ENCODE measurements around the gene TRAK1.

Gene TRAK1

DNA sequence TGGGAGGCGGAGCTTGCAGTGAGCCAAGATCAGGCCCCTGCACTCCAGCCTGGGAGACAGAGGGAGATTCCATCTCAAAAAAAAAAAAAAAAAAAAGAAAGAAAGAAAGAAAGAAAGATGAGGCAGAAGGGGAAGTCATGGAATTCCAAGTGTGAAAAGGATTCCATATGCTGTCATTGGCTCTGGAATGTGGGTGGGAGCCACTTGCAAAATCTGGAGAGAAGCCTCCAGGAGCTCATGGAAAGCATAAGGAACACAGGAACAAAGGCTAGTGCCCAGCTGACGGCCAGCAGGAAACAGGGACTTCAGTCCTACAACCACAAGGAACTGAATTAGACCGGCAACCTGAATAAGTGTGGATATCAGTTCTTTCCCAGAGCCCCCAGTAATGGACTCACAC lies 12.5 kb upstream of the TRAK1 start:
- DNase-seq, result no peak
- in situ Hi-C loops (cut with HindIII; ENCODE audit: low pct_ligation_motif_present, low sequenced_read_pairs), result loop anchor here (25.0 kb wide), 1 partner anchor 166 kb away; no protein-coding TSS in a partner anchor
- Histone ChIP-seq H3K36me3 (replicated peaks) (no peaks in the 10 kb centered on the region), H3K4me3 (ENCODE audit: low read depth, low read length) (no peak overlapping the region), H3K27me3 (replicated peaks) (no peaks in the 10 kb centered on the region), H3K27ac (no peak overlapping the region)
- no peak for TF ChIP-seq CTCF (IDR thresholded peaks at IDR 0.05; ENCODE audit: low read depth, low read length, missing control alignments)

DNA sequence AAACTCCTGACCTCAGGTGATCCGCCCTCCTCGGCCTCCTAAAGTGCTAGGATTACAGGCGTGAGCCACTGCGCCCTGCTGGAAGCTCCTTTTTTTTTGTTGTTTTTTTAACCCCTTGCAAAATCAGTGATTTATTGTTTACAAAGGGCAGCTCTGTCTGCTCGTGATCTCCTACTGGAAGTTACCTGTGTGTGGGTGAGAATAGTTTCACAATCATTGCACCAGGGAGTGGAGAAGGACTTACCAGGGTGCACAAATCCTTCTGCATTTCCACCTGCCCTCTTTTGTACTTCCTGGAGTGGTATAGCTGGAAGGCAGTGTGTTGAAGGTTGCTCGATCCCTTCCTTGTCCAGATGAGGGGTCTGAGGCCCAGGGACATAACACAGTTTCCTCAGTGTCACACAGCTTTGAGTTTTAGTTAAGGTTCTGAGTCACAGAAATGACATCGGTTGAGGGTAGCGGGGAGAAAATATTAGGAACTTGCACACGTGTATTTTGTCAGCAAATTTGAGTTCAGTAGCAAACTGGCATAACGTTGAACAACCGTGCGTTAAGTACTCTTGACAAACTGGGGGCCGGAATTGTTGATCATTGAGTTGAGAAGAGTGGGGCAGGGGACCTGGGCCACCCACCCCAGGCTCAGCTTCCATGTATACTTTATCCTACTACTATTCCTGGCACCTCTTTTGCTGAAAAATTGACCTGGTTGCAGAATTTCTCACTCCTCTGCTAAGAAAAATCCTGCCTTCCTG lies 11.3 kb upstream of the TRAK1 start:
- Histone ChIP-seq H3K4me3 (ENCODE audit: low read depth, low read length) (no peak overlapping the region), H3K27me3 (replicated peaks) (no peaks in the 10 kb centered on the region), H3K27ac (no peak overlapping the region), H3K36me3 (replicated peaks) (no peaks in the 10 kb centered on the region)
- no peak for DNase-seq
- TF ChIP-seq CTCF (IDR thresholded peaks at IDR 0.05; ENCODE audit: low read depth, low read length, missing control alignments), result no peak
- in situ Hi-C loops (cut with HindIII; ENCODE audit: low pct_ligation_motif_present, low sequenced_read_pairs), result loop anchor here (25.0 kb wide), 1 partner anchor 168 kb away; no protein-coding TSS in a partner anchor

DNA sequence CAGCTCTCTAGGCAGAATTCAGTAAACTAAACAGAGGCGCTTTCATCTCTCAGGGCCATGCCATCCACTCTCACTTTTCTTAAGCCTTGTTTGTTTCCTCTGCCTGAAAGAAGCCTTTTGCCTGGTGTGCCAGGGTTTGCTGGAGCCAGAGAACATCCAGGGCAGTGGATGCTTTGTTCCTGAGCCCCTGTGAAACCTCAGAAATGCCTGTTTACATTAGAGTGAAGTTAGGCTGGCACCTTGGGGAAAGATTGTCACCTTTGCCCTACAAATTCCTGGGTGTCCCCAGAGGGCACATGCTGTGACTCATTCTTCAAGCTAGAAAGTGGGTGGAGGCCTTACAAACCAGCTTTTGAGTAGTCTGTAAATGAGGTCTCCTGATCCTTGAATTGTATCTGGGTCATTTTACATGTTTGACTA lies 10.7 kb upstream of the TRAK1 start:
- Histone ChIP-seq H3K27me3 (replicated peaks) (no peaks in the 10 kb centered on the region), H3K4me3 (ENCODE audit: low read depth, low read length) (no peak overlapping the region), H3K27ac (no peak overlapping the region), H3K36me3 (replicated peaks) (no peaks in the 10 kb centered on the region)
- in situ Hi-C loops (cut with HindIII; ENCODE audit: low pct_ligation_motif_present, low sequenced_read_pairs), result loop anchor here (25.0 kb wide), 1 partner anchor 168 kb away; no protein-coding TSS in a partner anchor
- TF ChIP-seq CTCF (IDR thresholded peaks at IDR 0.05; ENCODE audit: low read depth, low read length, missing control alignments), result no peak
- no peak for DNase-seq

- Histone ChIP-seq H3K36me3 (replicated peaks) (no peaks in the 10 kb centered on the region), H3K27ac (no peak overlapping the region), H3K27me3 (replicated peaks) (no peaks in the 10 kb centered on the region), H3K4me3 (ENCODE audit: low read depth, low read length) (no peak overlapping the region)
- TF ChIP-seq CTCF (IDR thresholded peaks at IDR 0.05; ENCODE audit: low read depth, low read length, missing control alignments), result no peak
- in situ Hi-C loops (cut with HindIII; ENCODE audit: low pct_ligation_motif_present, low sequenced_read_pairs), result loop anchor here (25.0 kb wide), 1 partner anchor 170 kb away; no protein-coding TSS in a partner anchor
- no peak for DNase-seq
These were observed 9.2 kb upstream of the TRAK1 start for GRCh38 chr3:42081838-42082473.

GRCh38 chr3:42084586-42084985 lies 6.6 kb upstream of the TRAK1 start:
- in situ Hi-C loops (cut with HindIII; ENCODE audit: low pct_ligation_motif_present, low sequenced_read_pairs), result loop anchor here (25.0 kb wide), 1 partner anchor 172 kb away; no protein-coding TSS in a partner anchor
- no peak for DNase-seq
- no peak for TF ChIP-seq CTCF (IDR thresholded peaks at IDR 0.05; ENCODE audit: low read depth, low read length, missing control alignments)
- Histone ChIP-seq H3K27ac (no peak overlapping the region), H3K4me3 (ENCODE audit: low read depth, low read length) (no peak overlapping the region), H3K36me3 (replicated peaks) (peaks cover 3% of the 10 kb centered on the region), H3K27me3 (replicated peaks) (no peaks in the 10 kb centered on the region)
